Ecto neural progenitor cell (in vitro differentiated cells): Measurements from ENCODE around the gene FBXL5.

ENCODE experiments used
- DNase-seq: peaks from one replicate; pipeline ENCODE4 v3.0.0-alpha.2; 2018; ENCODE audit warnings: low spot score

FBXL5 gene

DNA sequence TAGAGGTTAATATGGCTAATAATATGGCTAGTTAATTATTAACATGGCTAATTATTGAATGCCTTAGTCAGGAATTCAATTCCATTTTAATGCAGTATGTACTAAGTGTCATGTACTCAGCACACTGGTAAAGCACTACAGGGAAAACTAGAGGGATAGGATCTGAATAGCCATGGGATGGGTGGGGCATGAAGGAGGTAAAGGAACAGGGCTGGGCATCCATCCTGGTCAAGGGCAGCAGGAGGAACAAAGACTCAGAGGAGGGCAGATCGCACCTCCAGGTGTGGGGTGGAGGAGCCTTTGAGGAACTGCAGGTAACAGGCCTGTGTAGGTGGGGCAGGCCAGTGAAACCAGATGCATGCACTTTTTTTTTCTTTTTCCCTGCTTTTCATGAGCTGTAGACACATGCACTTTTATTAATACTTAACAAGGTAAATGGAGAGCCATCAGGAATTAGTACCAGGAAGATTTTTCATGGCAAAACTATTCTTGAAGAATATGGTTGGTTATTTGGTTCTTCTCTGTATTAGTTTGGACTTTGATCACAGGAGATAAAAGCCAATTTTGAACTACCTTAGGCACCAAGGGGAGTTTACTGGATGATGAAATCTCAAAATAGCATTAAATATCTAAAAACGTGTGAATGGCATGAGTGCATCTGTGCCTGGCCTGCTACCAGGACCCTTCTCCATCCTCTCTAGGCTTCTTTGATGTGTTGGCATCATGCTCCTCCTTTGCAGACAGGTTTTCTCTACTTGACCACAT lies 97.2 kb downstream of the FBXL5 start:
- DNase-seq: no peak

DNA sequence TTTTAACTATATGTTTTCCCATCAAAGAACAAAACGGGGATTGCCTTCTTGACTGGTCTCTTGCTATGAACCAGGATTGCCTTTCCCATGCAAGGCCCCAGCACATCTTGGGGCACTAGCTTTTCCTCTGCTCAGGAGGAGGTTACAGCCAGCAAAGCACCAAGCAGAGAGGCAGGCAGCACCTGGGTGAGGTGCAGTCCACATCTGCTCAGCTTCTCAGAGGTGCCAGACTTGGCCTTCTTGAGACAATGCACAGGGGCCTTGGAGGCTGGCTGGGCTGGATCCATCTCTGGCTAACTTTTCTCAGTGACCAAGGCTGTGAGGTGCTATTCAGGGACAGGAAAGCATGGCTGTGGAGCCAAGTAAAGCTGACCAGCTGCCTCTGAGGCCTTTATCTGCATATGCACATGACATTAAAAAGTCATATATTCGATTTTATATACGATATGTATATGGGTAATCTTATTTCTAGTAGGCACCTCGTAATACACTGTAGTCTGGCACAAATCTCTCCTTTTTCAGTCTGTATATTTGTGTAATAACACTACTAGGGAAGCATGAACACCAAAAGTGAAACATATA lies 98.6 kb downstream of the FBXL5 start:
- no peak for DNase-seq
